Measurements from ENCODE around the gene WSCD1.

- TF ChIP-seq CTCF (conservative IDR thresholded peaks at IDR 0.05; ENCODE audit: low read depth, low read length) (no peak), EZH2phosphoT487 (IDR thresholded peaks at IDR 0.05; ENCODE audit: borderline replicate concordance, low read length) (no peak), EZH2 (IDR thresholded peaks at IDR 0.05; ENCODE audit: low read length, unreplicated experiment) (no peak)
Observed at GRCh38 chr17:6073620-6074019, 3.4 kb downstream of the WSCD1 start.
